ENCODE data around the gene PHYKPL. TPM values are rescaled to one million over a fixed set of nuclear protein-coding genes. Genes with fewer than 3 reads are reported as not detected.

Gene PHYKPL
- total RNA-seq, 1 experiment from 2014 or later = 43.9 TPM

DNA sequence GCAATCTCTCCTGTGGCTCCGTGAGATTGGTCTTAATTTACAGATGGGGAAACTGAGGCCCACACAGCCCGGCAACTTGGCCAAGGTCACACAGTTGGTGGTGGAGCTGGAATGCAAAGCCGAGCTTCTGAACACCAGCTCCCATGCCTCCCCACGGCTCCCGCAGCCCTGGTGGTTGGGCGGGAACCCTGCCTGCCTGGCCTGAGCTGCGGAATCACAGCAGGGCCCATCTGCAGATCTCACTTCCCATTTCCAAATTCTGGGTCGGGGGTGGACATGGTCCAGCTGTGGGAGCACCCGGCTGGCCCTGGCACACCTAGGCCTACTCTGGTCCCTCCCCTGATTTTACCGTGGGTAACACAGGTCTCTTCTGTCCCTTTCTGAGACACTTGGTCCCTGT lies 35.3 kb upstream of the PHYKPL start:
- H3K27ac ChIP-seq (ENCODE audit: low read depth, low read length, poor library complexity, severe bottlenecking) = no peak overlapping the region
- H3K27me3 ChIP-seq (replicated peaks; ENCODE audit: insufficient read depth, low read depth, low read length, poor library complexity) = no peaks in the 10 kb centered on the region
- no peaks in the 10 kb centered on the region for H3K36me3 ChIP-seq (ENCODE audit: insufficient read depth, low read length, poor library complexity, severe bottlenecking)
- H3K9me3 ChIP-seq (ENCODE audit: low read depth, low read length, poor library complexity, severe bottlenecking) = no peaks in the 10 kb centered on the region
- DNase-seq (ENCODE audit: low spot score) = no peak
- no peaks in the 10 kb centered on the region for H3K4me1 ChIP-seq (ENCODE audit: insufficient read depth, low read length, poor library complexity, severe bottlenecking)
- CTCF ChIA-PET = no interaction called here
- intact Hi-C loops (cut with micrococcal nuclease; ENCODE audit: unreplicated experiment) = no loop called here
- no TSS peak for BruUV-seq (replicated peaks)
- TF ChIP-seq, protein P1, sequence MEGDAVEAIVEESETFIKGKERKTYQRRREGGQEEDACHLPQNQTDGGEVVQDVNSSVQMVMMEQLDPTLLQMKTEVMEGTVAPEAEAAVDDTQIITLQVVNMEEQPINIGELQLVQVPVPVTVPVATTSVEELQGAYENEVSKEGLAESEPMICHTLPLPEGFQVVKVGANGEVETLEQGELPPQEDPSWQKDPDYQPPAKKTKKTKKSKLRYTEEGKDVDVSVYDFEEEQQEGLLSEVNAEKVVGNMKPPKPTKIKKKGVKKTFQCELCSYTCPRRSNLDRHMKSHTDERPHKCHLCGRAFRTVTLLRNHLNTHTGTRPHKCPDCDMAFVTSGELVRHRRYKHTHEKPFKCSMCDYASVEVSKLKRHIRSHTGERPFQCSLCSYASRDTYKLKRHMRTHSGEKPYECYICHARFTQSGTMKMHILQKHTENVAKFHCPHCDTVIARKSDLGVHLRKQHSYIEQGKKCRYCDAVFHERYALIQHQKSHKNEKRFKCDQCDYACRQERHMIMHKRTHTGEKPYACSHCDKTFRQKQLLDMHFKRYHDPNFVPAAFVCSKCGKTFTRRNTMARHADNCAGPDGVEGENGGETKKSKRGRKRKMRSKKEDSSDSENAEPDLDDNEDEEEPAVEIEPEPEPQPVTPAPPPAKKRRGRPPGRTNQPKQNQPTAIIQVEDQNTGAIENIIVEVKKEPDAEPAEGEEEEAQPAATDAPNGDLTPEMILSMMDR (conservative IDR thresholded peaks at IDR 0.05; ENCODE audit: low read depth, low read length) = no peak
- TF ChIP-seq EZH2 (IDR thresholded peaks at IDR 0.05; ENCODE audit: borderline replicate concordance, low read depth, low read length, poor library complexity, severe bottlenecking) = no peak
- POLR2A ChIA-PET (ENCODE audit: low non-redundant PET) = no interaction called here
- H3K4me3 ChIP-seq (ENCODE audit: low read depth, low read length, poor library complexity, severe bottlenecking) = no peak overlapping the region

DNA sequence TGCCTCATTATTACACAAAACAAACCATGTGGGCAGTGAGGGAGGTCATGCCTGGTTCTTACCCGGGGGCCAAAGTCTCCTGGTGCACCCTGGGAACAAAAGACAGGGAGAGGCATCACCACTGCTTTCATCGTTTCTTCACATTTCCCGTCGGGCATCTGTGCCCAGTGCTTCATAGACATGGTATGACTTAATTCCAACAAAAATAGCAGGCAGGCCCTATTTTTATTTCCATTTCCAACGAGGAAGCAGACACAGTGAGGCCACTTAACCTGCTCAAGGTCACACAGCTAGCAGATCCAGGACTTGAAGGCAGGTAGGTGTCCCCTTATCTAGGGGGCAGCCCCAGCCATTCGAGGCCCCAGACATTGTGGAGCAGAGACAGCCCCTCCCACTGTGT lies 34.6 kb upstream of the PHYKPL start:
- POLR2A ChIA-PET (ENCODE audit: low non-redundant PET) = no interaction called here
- intact Hi-C loops (cut with micrococcal nuclease; ENCODE audit: unreplicated experiment) = no loop called here
- no peak overlapping the region for H3K4me3 ChIP-seq (ENCODE audit: low read depth, low read length, poor library complexity, severe bottlenecking)
- no peaks in the 10 kb centered on the region for H3K36me3 ChIP-seq (ENCODE audit: insufficient read depth, low read length, poor library complexity, severe bottlenecking)
- no peak for DNase-seq (ENCODE audit: low spot score)
- TF ChIP-seq EZH2 (IDR thresholded peaks at IDR 0.05; ENCODE audit: borderline replicate concordance, low read depth, low read length, poor library complexity, severe bottlenecking) = no peak
- H3K27ac ChIP-seq (ENCODE audit: low read depth, low read length, poor library complexity, severe bottlenecking) = no peak overlapping the region
- BruUV-seq (replicated peaks) = no TSS peak
- no peaks in the 10 kb centered on the region for H3K4me1 ChIP-seq (ENCODE audit: insufficient read depth, low read length, poor library complexity, severe bottlenecking)
- CTCF ChIA-PET = no interaction called here
- no peaks in the 10 kb centered on the region for H3K9me3 ChIP-seq (ENCODE audit: low read depth, low read length, poor library complexity, severe bottlenecking)
- H3K27me3 ChIP-seq (replicated peaks; ENCODE audit: insufficient read depth, low read depth, low read length, poor library complexity) = no peaks in the 10 kb centered on the region

DNA sequence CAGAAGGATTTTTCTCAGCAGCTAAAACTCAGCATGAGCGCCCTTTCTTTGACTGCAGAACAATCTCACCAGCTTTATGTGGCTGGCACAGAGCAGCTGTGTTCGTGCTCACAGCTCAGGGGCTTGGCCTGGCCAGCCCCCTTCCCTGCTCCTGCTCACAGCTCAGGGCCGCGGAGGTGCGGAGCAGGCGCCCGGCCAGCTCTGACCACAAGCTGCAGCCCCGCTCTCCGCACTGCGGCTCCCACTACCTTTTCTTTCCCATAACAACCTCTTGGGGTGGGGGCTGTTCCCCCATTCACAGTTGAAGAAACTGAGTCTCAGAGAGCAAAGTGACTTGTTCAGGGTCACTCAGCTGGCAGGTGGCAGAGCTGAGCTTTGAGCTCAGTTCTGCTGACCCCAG lies 34.0 kb upstream of the PHYKPL start:
- no peak overlapping the region for H3K4me3 ChIP-seq (ENCODE audit: low read depth, low read length, poor library complexity, severe bottlenecking)
- H3K36me3 ChIP-seq (ENCODE audit: insufficient read depth, low read length, poor library complexity, severe bottlenecking) = no peaks in the 10 kb centered on the region
- no peaks in the 10 kb centered on the region for H3K27me3 ChIP-seq (replicated peaks; ENCODE audit: insufficient read depth, low read depth, low read length, poor library complexity)
- H3K9me3 ChIP-seq (ENCODE audit: low read depth, low read length, poor library complexity, severe bottlenecking) = no peaks in the 10 kb centered on the region
- intact Hi-C loops (cut with micrococcal nuclease; ENCODE audit: unreplicated experiment) = no loop called here
- no peak for DNase-seq (ENCODE audit: low spot score)
- no peak for TF ChIP-seq EZH2 (IDR thresholded peaks at IDR 0.05; ENCODE audit: borderline replicate concordance, low read depth, low read length, poor library complexity, severe bottlenecking)
- TF ChIP-seq, protein P1 (conservative IDR thresholded peaks at IDR 0.05; ENCODE audit: low read depth, low read length) = no peak
- ChIA-PET POLR2A (ENCODE audit: low non-redundant PET) (no interaction called here), CTCF (no interaction called here)
- no TSS peak for BruUV-seq (replicated peaks)
- H3K27ac ChIP-seq (ENCODE audit: low read depth, low read length, poor library complexity, severe bottlenecking) = no peak overlapping the region
- H3K4me1 ChIP-seq (ENCODE audit: insufficient read depth, low read length, poor library complexity, severe bottlenecking) = no peaks in the 10 kb centered on the region

DNA sequence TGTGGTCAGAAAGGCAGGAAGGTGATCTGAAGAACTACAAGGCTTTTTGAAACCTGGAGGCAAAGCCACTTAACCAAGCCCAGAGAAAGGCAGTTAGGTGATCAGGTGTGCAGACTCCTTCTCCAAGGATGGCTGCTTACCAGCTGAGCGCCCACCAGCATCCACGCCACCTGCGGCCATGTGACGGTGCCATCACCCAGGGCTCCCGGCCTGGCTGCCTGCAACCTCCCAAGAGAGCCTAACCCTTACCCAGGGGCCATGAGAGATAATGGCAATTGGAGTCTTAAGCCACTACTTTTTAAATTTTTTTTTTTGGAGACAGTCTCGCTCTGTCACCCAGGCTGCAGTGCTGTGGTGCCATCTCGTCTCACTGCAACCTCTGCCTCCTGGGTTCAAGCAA lies 33.1 kb upstream of the PHYKPL start:
- Histone ChIP-seq H3K9me3 (ENCODE audit: low read depth, low read length, poor library complexity, severe bottlenecking) (no peaks in the 10 kb centered on the region), H3K4me1 (ENCODE audit: insufficient read depth, low read length, poor library complexity, severe bottlenecking) (no peaks in the 10 kb centered on the region), H3K27ac (ENCODE audit: low read depth, low read length, poor library complexity, severe bottlenecking) (no peak overlapping the region), H3K4me3 (ENCODE audit: low read depth, low read length, poor library complexity, severe bottlenecking) (no peak overlapping the region), H3K36me3 (ENCODE audit: insufficient read depth, low read length, poor library complexity, severe bottlenecking) (no peaks in the 10 kb centered on the region), H3K27me3 (replicated peaks; ENCODE audit: insufficient read depth, low read depth, low read length, poor library complexity) (no peaks in the 10 kb centered on the region)
- POLR2A ChIA-PET (ENCODE audit: low non-redundant PET) = no interaction called here
- CTCF ChIA-PET = no interaction called here
- no TSS peak for BruUV-seq (replicated peaks)
- TF ChIP-seq, protein P1 (conservative IDR thresholded peaks at IDR 0.05; ENCODE audit: low read depth, low read length) = no peak
- TF ChIP-seq EZH2 (IDR thresholded peaks at IDR 0.05; ENCODE audit: borderline replicate concordance, low read depth, low read length, poor library complexity, severe bottlenecking) = no peak
- intact Hi-C loops (cut with micrococcal nuclease; ENCODE audit: unreplicated experiment) = no loop called here
- no peak for DNase-seq (ENCODE audit: low spot score)
